ENCODE measurements around the gene RPS21.

- TF ChIP-seq CTCF (IDR thresholded peaks at IDR 0.05), result no peak
- no peak for TF ChIP-seq POLR2A (IDR thresholded peaks at IDR 0.05)
These were observed 50.6 kb downstream of the RPS21 start for GRCh38 chr20:62437496-62437895.

All from adrenal gland (tissue), 5 donors.